C4-2B (cell line): ENCODE data around the gene SSBP2.

Experiments
- CTCF ChIP-seq: fragments of 450-650 bp; conservative IDR thresholded peaks from 2 replicates; pipeline ENCODE4 v1.5.1; 2017; ENCODE audit warnings: mild to moderate bottlenecking
- ZFX ChIP-seq: fragments of 450-650 bp; IDR thresholded peaks from 2 replicates; pipeline ENCODE4 v1.6.1; 2017

GRCh38 chr5:81519217-81519905, 231.5 kb downstream of the SSBP2 start:
- TF ChIP-seq CTCF (no peak), ZFX (no peak)
